GOT3 (cell line): ENCODE data around the gene GALR1.
"Not testable (repeated sequence)": the region's sequence is repeated elsewhere in the genome, so short reads cannot be mapped to it uniquely, and the experiment has no call there.

Experiments
- DNase-seq: peaks from one replicate; lab custom pipeline; 2025; ENCODE audit warnings: mixed read lengths; lab: John Stamatoyannopoulos, UW

GALR1 gene

DNA sequence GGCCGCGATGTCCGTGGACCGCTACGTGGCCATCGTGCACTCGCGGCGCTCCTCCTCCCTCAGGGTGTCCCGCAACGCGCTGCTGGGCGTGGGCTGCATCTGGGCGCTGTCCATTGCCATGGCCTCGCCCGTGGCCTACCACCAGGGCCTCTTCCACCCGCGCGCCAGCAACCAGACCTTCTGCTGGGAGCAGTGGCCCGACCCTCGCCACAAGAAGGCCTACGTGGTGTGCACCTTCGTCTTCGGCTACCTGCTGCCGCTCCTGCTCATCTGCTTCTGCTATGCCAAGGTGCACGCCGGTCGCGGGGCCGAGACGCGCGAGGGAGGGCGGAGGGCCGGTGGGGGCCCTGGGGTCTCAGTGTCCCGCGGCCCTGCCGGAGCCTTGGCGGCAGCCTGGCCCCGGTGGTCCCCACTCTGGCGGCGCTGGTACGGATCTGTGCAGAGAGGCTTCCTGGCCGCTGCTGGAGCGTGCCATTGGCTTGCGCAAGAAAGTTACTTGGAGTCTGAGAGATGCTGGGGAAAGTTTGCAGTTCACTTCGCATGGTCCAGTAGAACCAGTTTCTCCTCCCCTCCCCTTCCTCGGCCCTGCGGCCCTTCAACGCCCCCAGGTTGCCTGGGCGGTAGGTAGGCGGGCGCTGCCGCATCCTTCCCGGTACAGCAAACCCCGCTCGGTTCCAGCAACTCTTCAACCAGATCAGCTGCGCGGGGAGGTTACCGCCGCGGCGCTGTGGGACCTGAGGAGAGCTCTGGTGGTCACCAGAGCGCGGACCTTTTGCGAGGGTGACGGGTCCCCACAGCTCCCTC lies 1.5 kb downstream of the GALR1 start:
- DNase-seq = no peak

DNA sequence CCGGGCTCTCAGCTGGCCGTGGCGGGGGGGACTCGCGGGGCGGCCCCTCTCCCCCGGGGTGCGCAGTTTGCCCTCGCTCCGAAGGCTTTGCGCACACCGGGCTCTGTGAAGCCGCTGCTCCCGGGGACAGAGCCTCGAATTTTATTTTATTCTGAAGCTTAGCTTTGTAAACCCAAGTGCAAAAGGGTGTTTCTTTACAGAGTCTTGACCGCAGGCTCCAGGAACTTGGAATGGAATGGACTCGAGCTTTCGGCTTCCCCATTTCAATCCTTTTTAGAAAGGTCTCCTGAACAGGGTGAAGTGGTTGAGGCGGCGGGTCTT lies 2.0 kb downstream of the GALR1 start:
- no peak for DNase-seq

DNA sequence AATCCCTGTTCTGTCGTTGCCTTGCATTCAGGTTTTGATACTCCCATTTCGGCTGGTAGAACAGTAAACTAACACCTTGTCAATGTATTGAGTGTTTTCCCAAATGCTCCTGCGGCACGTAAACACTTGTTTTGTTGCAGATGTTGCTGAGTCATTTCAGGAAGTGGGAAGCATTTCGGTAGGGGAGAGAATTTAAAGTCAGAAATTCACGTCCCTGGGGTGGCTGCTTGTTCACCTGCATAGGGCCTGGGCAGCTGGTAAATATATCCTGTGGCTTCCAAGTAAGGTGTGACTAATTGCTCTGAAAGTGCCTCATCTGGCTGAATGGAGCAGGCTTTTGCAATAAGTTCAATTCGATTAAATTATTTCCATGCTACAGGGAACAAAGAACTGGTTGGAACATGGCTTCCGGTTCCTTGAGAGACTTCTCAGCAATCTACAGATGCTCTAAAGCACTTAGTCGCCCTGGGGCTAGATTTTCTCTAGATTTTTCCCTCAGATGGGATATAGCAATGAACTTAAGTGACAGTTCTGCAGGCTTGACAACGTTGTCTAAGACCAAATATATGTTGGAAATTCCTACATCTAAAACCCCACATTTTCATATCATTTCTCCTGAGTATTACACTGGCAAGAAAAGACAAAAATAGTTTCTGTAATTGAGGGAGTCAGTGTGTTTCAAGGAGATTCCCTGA lies 5.2 kb downstream of the GALR1 start:
- DNase-seq = no peak

DNA sequence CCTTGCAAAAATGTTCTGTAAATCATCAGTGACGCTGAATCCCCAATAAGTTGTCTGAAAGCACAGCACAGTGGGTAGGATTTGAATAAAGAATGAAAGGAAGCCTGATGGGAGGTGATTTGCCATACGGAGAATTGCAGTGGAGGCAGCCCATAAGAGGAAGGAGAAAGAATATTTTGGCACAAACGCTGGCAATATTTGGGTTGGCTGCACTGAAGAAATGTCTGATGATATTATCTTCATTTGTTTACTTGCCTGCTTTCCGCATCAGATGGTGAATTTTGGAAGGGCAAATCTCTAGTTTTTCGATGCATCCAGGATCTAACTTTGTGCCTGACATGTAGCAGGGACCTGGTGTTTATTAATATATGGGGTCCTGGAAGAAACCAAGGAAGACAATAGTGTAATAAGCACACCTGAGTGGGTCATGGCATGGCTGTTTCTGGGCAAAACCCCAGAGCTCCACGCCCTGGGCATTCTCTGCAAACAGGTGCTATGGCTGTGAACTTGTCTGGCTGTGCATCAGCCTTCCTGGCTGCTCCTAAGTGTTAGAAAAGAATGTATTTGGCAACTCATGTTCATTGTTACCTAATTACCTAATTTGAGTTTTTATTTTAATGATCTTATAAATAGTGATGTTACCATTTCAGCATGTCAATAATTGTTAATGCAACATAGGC lies 5.9 kb downstream of the GALR1 start:
- DNase-seq = no peak

DNA sequence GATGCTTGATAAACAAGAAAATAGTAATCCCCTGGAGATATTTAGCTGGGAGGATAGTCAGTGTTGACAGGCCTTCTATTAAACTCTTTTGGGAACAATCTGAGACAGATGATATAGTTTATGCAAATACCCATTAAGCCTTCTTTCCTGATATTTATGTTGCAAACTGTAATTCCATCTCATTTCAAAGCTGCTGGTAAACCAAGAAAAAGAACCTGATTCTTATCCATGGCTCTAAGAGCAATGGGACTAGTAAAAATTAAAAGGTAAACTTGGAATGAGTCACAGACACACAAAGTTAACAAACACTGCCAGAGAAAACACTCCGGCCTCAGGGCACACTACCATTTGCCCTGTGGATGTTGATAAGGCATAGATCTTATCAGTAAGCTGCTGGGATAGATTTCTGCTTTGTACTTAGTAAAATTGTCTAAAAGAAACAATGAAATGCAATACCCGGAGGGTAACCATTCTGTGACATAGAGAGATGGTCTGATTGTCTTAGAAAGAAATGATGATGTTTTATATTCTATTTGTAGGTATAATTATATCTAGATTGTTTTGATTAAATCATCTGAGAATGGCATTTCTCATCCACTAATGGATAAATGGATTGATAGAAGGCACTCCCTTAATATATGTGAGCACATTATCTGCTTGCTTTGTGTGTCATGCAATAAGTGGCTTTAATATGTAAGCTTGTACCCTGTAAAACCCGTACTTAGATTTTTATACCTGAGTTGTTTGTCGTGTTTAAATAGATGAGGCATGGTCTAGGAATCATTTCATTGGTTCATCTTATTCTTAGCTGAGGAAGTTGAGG lies 13.2 kb downstream of the GALR1 start:
- DNase-seq = no peak

DNA sequence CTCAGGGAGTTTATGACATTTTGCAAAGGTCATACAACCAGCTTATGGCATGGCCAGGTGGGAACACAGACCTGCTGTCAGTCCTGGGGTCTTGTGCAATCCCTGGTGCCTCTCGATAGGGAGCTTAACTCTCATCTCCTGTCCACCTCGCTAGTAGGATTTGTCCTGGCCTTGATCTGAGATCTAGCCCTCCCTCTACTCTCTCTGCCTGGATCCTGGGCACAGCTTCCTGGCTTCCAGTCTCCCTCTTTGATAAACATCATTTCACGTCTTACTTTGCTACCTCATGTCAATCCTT lies 13.8 kb downstream of the GALR1 start:
- DNase-seq = no peak

DNA sequence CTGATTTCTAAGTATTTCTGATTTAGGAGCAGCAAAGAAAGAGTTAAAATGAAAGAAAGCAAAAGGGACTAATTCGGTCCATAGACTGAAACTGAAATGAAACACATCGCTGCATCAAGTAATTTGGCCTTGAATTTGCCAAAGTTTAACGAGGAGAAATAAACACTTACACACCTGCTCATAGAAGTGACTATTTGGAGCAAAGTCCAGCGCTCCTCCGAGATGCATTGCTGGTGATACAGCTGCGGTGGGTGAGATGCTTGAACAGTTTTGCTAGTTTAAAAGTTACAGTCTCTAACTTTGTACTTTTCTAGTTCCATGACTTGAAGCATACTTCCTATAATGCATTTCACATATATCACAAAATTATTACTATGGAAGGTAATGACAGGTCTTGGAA lies 18.3 kb downstream of the GALR1 start:
- DNase-seq = no peak

DNA sequence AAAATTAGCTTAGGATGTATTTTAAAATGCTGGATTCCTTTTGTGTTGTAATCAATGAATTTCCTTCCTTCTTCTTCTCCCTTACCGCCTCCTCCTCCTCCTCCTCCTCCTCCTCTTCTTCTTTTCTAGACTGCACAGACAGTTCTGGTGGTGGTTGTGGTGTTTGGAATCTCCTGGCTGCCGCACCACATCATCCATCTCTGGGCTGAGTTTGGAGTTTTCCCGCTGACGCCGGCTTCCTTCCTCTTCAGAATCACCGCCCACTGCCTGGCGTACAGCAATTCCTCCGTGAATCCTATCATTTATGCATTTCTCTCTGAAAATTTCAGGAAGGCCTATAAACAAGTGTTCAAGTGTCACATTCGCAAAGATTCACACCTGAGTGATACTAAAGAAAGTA lies 18.8 kb downstream of the GALR1 start:
- DNase-seq = no peak

DNA sequence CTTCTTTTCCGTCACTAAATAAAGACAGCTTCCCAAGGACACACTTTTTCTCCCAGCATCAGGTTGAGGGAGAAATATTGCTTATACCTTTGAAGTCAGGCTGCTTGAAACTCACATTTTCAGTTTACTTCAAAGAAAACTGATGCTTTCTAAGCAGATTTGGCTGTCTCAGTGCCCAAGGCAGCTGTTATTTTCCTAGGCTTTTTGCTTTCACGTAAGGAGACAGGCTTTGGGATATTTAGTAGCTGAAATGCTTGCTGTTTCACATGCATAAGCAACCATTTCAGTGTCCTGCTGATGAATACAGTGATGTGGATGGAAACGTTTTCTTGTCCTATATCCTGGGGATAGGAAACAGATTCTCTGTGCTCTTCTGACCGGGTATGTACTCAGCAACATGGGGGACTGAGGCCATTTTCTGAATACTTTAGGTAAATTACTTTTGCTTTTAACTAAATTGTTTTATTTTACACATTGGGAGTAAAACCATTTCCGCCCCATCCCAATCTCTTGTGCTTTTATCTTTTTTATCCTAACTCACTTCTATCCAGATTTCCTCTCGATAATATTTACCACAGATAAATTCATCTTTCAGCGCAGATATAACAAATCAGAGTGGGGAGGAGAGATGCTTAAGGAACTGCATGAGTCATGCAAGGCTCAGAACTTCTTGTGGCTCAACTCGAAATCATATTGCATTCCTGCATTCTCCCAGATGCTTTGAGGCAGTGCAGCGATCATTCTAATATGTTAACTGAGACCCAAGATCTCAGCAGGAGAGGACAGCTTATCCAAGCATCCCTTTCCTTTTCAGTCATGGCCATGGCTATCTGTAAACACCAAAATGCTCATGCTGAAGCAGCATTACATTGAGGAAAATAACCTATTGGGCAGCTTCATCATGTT lies 22.2 kb downstream of the GALR1 start:
- DNase-seq = no peak

DNA sequence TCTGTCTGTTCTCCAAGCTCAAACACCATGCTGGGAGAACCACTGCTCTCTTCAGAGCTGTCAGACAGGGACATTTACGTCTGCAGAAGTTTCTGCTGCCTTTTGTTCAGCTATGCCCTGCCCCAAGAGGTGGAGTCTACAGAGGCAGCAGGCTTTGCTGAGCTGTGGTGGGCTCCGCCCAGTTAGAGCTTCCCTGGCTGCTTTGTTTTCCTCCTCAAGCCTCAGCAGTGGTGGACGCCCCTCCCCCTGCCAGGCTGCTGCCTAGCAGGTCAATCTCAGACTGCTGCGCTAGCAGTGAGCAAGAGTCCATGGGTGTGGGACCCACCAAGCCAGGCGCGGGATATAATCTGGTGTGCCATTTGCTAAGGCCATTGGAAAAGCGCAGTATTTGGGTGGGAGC lies 41.2 kb downstream of the GALR1 start:
- DNase-seq = not testable (repeated sequence)

DNA sequence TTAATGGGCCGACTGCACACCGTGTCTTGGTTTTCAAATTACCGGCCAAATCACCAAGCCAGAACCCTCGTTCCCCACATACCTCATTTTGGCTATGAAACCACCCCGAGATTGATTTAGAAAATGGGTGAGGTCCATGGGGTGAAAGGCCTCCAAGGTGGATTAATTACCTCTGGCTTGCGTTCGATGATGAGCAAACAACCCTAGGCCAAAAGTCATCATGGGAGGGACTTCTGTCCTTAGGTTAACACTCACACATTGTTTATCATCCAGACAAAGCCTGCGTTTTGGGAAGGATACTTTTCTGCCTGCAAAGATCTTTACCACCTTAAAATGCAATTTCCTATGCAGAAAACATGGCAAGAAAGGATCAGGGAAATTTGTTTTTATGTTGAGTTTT lies 48.5 kb downstream of the GALR1 start:
- no peak for DNase-seq

DNA sequence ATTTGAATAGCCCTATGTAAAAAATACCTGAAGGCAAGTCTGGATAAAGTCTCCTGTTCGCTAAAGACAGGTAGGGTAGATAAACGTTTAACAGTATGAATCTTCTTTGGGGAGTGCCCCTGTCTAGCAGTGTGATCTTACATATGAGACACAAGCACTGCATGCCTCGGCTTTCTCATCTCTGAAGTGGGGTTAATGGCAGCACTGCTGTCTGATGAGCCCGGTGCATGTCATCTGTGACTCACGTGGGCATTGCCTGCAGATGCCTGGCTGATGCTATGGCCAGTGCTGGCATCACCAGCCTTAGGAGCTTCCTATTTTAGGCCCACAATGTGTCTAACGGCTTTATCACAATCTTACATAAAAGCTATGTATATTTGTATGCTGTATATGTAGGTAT lies 50.1 kb downstream of the GALR1 start:
- no peak for DNase-seq

DNA sequence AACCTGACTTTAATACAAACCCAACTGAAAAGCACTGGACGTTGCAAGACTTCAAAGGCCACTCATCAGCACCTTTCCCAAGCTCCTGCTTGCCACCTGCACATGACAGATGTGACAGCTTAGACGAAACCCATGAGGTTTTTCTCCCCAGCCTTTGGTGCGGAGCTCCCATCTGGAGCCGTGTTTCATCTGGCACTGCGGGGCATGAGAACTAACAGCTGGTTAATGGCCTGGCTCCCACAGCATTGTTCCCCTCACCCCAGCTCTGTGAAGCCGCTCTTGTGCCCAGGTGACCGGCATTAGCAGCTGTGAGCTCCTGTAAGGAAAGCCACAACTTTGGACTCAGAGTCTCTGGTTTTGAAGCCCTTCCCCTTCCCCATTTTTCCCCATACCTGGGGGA lies 50.9 kb downstream of the GALR1 start:
- no peak for DNase-seq

DNA sequence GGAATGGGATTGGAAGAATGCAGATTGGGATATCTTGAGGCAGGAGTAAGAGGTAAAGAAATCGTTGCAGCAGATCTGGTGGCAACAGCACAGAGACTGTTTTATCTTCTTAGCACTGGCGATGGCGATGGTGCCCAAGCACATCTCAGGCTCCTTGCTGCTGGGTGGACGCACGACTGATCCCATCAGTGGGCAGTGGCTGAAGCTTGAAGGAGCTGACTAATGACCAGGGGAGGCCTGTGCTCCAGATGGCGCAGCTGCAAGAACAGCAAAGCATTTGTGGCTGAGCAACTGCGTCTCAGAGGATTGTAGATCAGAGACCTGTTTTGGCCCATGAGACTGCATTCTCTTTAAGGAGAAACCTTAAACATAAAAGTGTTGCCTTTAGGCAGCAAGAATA lies 54.6 kb downstream of the GALR1 start:
- DNase-seq = no peak

DNA sequence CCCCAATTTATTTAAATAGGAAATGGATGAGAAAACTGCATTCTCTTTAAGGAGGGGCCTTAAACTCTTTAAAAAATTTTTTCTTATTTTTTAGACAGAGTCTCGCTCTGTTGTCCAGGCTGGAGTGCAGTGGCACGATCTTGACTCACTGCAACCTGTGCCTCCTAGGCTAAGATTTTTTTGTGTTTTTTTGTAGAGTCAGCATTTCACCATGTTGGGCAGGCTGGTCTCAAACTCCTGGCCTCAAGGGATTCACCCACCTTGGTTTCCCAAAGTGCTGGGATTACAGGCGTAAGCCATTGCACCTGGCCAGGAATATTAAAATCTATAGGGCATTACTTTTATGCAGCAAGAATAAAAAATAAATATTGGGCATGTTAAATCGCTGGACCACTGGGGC lies 56.0 kb downstream of the GALR1 start:
- no peak for DNase-seq

DNA sequence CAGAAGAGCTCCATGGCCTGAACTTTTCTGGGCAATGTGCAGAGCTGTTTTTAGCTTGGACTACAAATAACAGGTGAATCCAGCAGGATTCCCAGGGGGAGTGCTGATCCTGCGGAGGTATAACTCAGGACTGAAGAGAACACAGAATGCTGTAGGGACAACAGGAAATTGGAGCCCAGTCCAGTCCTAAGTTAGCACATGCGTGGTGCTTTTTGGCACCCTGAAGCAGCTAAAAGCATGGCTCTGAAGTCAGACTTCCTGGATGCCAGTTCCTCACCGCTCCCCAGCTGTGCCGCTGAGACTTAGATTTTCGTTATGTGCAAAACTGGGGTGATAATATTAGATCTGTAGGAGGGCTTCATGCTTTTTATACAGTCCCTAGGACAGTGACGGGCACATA lies 58.6 kb downstream of the GALR1 start:
- no peak for DNase-seq

DNA sequence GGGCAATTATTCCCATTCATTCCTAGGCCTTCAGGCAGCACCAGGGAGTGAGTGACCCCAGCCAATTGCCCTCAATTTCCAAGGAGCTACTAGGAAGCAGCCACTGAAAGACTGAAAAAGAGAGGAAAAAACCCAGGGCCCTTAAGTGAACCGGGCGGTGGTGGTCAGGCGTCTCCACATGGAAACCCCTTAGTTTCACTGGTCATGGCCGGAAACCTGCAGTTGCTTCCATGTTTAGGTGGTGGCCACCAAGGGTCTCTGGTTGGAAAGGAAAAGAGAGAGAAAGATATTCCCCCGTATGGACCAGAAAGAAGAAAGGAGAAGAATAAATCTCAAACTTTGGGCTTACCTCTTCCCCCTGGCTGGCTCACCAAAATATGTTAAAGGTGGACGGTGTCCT lies 64.9 kb downstream of the GALR1 start:
- no peak for DNase-seq

DNA sequence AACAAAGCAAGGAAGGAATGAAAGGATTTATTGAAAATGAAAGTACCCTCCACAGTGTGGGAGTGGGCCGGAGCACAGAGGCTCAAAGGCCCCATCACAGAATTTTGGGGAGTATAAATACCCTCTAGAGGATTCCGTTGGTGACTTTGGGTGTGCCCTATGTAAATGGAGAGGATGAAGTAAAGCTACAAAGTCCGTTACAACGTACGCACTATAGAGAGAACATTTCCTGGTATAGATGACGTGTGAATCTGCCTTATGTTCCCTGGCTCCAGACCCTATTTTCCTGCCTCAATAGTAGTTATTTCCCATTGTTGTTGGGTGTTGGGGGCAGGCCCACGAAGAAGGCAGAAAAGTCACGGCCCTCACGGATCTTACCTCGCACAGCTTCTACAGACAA lies 65.3 kb downstream of the GALR1 start:
- no peak for DNase-seq

DNA sequence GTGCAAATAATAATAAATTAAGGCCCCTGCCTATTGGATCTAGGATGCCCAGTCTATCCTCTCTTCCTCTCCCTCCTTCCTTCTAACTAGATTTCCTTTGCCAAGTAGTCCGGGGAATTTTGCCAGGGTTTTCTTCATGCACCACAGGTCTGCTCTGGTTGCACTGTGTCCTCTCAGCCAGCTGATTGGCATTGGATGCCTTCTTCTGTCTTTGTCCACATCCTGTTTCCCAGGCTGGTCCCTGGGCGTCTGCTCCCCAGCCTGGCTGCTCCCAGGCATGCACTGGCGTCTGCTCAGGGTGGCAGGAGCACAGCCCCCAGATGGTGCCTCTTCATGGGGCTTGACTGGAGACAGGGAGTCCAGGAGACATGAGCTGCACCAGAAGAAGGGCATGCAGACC lies 66.4 kb downstream of the GALR1 start:
- DNase-seq = no peak

DNA sequence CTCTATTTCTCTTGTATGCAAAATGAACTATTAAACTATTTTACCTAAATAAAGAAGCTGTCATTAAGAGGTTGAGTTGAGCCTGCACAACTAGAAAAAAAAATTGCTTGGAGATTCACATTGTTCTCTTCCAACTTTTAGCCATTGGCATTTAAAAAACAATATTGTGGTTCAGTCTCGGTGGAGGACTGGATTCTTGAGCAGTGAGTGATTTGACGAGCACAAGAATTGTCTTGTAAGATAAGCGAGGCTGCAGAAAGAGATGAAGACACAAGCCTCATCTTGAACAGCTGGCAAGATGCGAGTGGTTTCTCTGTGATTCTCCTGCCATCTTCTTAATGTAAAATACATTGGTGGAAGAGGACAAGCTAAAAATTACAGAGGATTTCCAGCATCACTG lies 67.0 kb downstream of the GALR1 start:
- DNase-seq = no peak

DNA sequence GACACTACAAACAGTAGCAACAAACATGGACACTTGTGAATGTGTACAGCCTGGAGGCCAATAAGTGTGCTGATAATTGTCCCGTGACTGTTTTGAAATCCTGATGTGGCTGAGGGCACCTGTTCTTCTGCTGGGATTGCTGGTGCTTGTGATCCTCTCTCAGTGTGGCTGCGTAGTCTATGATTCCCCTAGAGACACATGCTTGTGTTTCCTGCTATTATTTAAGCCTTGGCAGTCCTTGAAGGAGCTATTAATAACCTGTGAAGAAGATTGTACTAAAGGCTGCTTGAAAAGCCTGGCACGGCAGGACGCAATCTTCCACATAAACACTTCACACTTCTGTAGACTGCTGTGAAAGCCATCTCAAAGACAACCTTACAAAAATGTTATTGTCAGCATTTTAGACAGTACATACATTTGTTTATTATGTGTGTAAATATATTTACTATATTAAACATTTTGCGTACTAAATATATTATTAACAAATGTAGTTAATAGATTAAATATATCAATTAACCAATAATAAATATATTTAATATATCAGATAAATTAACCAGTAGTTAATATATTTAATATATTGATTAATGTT lies 71.4 kb downstream of the GALR1 start:
- DNase-seq = no peak
